NK-92 treated with Interleukin-12 subunit alpha and Interleukin-12 subunit beta, amount 100 ng/mL, for 24 hours (cell line): ENCODE results near the gene MCM5.
"Not testable (repeated sequence)": the region's sequence is repeated elsewhere in the genome, so short reads cannot be mapped to it uniquely, and the experiment has no call there.

Source experiments
- DNase-seq: peaks from one replicate; lab custom pipeline; 2025; lab: John Stamatoyannopoulos, UW

Gene MCM5

GRCh38 chr22:35399678-35400500 is at the start of gene MCM5:
Gene MCM5 (plus strand): TSS chr22:35400140. CDS start chr22:35400439, 299 bp downstream.
- DNase-seq, result peak; percentile 94

- DNase-seq, result peak; percentile 73
Observed at GRCh38 chr22:35350539-35351503, 49.1 kb upstream of the MCM5 start.

DNA sequence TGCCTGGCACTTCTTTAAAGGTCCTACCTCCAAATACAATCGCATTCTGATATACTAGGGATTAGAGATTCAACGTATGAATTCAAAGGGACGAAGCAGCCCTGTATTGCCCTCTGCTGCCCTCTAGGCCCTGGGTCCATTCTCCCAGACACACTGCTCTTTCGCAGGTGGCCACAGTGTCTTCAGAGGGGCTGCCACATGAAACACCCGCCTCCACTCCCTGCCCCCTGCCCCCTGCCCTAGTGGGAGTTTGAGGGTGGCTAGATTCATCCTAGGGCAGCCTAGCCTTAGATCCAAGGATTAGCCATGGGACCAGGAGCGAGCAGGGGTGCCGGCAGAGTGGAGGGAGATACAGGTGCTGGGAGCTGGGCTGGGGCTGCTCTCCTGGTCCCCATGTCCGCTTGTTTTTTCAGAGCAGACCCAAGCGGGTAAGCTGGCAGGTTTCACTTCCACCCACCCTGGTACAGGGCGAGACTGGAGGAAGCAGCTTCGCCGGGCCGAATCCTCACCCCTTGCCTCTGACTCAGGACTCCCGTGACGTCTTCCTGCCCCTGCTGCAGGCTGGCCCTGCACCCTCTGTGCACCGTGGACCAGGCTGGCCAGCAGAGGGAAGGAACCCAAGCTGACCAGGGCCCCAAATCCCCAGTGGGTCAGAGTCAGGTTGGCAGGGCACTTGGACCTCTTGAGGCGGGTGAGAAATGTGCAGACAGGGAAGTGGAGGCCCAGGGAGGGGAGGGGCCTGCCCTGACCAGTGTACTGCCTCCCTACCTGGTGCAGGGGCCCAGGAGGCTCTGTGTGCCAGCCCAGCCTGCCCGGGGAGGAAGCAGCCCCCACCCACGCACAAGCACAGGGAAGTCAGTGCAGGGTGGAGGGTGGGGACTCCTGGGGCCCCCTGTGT is 47.5 kb upstream of the MCM5 start:
- no peak for DNase-seq

DNA sequence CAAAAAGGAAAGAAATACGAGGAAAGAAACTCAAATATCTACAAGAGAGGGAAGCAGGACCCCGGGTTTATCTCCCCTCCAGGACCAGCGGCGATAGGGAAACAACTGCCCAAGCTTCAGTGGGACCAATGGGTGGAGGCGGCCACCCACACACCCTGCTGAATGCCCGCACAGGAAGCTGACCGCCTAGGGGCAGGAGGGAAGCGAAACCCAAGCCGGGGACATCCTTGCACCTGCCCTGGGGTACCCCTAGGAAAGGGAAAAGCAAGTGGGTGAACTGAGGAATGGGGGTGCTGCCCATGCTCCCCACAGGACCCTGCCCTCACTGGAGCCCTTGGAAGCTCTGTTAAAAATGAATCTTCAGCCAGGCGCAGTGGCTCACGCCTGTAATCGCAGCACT is 46.6 kb upstream of the MCM5 start:
- DNase-seq, result no peak

DNA sequence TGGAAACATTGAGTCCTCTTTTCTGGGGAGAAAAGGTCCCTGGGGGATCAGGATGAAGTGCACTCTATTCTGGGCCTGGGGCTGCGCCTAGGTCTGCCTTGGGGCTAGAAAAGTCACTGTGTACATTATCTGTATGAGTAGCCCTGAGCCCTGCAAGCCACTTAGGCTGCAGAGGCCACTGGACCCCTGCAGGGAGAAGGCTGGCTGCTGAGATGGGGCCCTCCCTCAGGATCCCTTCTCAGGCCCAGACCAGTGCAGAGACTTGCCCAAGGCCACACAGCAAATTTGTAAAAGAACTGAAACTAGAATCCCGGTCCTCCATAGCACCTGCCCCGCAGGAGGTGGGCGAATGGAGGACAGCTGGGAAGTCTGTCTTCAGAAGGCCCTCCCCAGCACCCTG is 45.9 kb upstream of the MCM5 start:
- DNase-seq, result no peak

DNA sequence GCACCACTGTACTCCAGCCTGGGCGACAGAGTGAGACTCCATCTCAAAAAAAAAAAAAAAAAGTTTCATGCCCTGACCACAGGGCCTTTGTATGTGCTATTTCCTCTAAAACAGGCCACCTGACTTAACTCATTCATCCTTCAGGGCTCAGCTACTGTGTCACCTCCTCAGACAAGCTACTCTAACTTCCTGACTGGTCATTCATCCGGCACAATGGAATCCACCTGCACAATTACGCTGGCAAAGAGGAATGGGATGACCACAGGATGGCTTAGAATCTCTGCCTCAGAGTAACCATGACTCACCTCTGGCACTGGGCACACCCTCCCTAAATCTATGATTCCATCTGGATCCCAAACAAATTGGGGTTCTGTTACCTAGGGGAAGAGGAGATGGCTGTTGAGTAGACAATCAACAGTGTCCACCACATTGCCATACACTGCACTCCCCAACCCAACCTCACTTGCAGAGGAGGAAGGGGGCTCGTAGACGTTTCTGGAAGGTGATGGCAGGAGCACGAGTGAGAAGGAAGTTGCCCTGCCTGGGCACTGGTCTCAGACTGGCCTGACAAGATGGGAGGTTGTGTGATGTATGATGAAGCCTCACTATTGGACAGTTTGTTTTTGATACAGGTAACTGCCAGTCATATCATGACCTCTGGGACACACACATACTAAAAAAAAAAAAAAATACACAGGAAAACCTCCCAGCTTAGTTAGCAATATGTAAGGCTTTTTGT is 41.9 kb upstream of the MCM5 start:
- DNase-seq, result no peak

DNA sequence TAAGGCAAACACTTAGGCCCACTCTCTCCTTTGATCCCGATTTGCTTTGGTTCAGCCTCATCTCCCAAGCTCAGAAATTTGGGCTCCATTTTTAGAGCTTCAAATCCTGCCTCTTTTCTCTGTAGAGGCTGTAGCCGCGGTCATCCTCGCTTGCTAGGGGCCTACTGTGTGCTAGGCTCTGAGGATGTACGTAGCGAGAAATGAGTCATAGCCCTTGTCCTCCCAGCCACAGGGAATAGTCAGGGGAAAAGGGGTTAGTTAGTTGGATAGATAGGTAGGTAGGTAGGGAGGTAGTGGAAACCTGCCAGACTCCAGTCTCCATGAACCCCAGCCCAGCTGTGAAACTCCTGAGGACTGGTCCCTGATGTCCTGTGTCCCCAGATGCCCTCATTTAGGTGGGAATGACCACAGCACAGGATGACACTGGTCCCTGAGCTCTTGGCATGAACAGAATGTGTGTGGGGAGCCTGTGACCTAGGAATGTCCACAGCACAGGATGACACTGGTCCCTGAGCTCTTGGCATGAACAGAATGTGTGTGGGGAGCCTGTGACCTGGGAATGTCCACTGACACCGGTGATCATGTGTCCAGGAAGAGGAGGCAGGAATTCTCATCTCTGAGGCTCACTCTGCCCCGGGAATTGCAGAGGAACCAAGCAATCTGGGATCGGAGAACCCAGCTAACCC is 40.4 kb upstream of the MCM5 start:
- DNase-seq, result no peak

GRCh38 chr22:35361001-35361558 is 38.9 kb upstream of the MCM5 start:
- no peak for DNase-seq

DNA sequence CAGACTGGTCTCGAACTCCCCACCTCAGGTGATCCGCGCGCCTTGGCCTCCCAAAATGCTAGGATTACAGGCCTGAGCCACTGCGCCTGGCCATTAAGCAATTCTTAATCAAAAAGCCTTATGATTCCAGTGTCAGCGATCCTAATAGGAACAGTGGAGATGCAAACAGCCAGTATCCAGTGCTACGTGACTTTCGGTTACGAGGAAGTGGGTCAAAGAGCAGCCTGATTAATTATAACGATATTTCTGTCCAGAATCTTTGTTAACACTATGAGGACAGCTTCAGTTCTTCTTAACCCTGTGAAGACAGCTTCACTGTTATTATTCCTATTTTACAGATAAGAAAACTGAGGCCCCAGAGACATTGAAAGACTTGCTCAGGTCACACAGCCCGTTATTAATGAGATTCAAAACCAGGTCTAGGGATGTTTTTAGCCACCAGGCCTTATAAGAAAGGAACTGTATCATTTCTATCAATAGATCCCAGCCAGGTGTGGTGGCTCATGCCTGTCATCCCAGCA is 36.3 kb upstream of the MCM5 start:
- no peak for DNase-seq

DNA sequence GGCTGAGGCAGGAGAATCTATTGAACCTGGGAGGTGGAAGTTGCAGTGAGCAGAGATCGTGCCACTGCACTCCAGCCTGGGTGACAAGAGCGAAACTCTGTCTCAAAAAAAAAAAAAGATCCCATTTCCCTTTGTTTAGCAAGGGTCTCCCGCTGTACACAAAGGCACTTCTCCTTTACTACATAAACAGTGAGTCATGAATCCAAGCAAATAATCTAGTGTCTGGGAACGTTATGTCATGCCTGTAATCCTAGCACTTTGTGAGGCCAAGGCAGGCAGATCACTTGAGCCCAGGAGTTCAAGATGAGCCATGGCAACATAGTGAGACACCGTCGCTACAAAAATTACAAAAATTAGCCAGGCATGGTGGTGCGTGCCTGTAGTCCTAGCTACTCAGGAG is 35.7 kb upstream of the MCM5 start:
- DNase-seq, result not testable (repeated sequence)

DNA sequence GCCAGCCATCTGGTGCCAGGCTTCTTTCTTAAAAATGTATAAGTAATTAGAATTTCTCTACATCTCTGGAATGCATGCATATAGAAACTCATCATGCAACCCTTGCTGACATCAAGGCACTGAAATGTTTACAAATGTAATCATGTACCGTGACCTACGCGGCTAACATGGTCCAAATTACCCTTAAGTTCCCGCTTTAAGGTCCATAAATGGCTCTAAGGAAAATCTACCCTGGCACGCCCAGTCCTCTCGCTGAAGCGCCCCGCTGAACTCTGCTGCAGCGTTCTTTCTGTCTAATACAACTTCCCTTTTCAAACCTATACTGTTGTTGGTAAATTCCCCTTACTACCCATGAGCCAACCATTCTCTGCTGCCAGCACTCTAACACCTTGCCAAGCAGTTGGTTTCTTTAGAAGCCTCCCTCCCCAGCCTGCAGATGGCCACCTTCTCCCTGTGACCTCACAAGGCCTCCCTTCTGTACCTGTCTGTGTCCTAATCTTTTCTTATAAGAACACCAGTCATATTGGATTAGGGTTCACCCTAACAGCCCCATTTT is 32.5 kb upstream of the MCM5 start:
- DNase-seq, result no peak

DNA sequence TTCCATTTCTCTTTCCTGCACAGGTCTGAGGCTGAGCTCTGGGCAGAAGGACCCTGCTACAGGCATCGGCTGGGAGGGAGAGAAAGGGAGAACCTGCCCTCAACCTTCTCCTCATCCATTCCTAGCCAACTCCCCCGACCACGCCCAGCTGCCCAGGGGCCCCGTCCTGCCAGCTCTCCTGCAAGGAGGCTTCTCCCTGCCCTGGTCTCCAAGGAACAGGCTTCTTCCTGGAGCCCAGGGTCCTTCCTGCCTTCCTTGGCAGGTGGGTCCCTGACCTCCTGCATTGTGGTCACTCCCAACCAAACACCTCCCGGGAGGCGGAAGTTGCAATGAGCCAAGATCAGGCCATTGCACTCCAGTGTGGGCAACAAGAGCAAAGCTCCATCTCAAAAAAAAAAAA is 31.6 kb upstream of the MCM5 start:
- DNase-seq, result no peak

- no peak for DNase-seq
Observed at GRCh38 chr22:35369996-35370395, 29.9 kb upstream of the MCM5 start.

- no peak for DNase-seq
Observed at GRCh38 chr22:35373781-35374180, 26.2 kb upstream of the MCM5 start.

DNA sequence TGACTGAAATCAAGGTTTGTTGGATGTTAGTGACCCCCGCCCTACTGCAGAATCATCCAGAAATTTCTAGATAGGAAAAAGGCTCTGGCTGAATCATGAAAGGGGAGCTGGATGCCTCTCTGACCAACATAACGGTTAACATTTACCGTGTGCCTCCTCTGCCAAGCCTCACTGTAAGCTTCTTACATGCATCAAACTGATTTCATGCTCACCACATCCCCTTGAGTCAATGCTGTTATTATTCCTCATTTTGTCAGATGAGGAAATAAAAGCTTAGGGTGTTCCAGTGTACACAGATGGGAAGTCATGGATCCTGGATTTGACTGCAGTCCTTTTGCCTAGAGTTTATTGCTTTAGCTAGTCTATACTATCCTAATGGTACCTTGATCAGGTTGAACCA is 24.9 kb upstream of the MCM5 start:
- DNase-seq, result no peak

- no peak for DNase-seq
Observed at GRCh38 chr22:35375526-35375925, 24.4 kb upstream of the MCM5 start.

DNA sequence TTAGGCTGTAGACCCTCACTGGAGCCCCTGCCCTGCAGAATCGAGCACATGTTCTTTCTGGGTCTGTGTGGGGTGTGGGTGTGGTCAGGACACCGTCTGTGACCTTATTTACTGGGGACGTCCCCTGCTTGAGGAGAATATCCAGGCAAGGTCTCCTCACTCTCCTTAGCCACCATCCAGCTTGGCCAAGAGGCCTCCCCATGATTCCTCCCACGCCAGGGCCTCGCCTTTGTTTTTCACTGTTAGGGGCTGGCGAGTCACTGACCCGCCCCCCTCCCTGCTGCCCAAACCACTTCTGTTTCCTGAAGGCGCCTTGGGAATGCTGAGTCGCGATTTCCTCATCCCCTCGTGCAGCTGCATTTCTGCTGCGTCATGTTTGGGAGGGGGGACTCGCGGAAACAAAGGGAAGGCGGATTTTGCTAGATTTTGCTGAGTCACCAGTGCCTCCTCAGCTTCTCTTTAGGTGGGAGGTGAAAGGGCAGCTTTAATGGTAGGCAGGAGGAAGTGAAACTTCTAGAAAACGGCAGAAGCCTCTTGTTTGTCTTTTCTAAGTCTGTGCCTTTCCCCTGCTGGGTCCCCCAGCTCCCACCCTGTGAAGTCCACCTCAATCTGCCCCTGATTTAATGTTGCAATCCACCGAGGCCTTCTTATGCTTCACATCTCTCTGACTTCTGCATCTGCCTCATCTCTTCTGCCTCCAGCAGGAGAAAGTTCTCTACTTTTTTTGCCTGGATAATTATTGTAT is 23.0 kb upstream of the MCM5 start:
- DNase-seq, result peak; percentile 39

- DNase-seq, result no peak
Observed at GRCh38 chr22:35377735-35378134, 22.2 kb upstream of the MCM5 start.

- DNase-seq, result no peak
Observed at GRCh38 chr22:35378621-35379020, 21.3 kb upstream of the MCM5 start.
